GM12891 (cell line): ENCODE data around the gene LYRM4.

Experiments
- POLR2A ChIP-seq: IDR thresholded peaks from 2 replicates; pipeline ENCODE4 v1.6.1; 2011; ENCODE audit warnings: low read depth, low read length, control low read depth
- POLR2AphosphoS5 ChIP-seq: IDR thresholded peaks from 2 replicates; pipeline ENCODE4 v1.6.1; 2011; ENCODE audit warnings: low read depth, low read length, control low read depth
- POU2F2 ChIP-seq: IDR thresholded peaks from 2 replicates; pipeline ENCODE4 v1.6.1; 2011; ENCODE audit warnings: low read depth, mild to moderate bottlenecking, control low read depth, low read length, moderate library complexity
- SPI1 ChIP-seq: IDR thresholded peaks from 2 replicates; pipeline ENCODE4 v1.6.1; 2011; ENCODE audit warnings: low read depth, low read length, control low read depth
- TAF1 ChIP-seq: IDR thresholded peaks from 2 replicates; pipeline ENCODE4 v1.6.1; 2011; ENCODE audit warnings: low read depth, low read length, control low read depth

- TF ChIP-seq SPI1 (no peak), POLR2A (no peak), POLR2AphosphoS5 (no peak), TAF1 (no peak), POU2F2 (no peak)
Measured at GRCh38 chr6:5199702-5200101, 61.0 kb downstream of the LYRM4 start.
